HepG2 (cell line): ENCODE measurements around the gene CDK2AP2. TPM values are rescaled to one million over a fixed set of nuclear protein-coding genes. Genes with fewer than 3 reads are reported as not detected.

ENCODE experiments used
- ATAC-seq: fragments of 200-7000 bp; cut with Tn5 transposase; 3 replicates; pipeline ENCODE4 v1.9.1; 2020; ENCODE audit warnings: mild to moderate bottlenecking, moderate library complexity
- BruUV-seq: library from RNA; stranded (reverse); fragments of 400-500 nt; replicated peaks from 2 replicates; lab custom pipeline; 2021; lab: Mats Ljungman, UMichigan
- CTCF ChIA-PET: fragments of 300-600 bp; formaldehyde crosslinking; extraction: SDS; loops from one replicate; lab custom pipeline; 2021; ENCODE audit warnings: low total read pairs, inconsistent platforms, low intra/inter-chr PET ratio; lab: Yijun Ruan, JAX
- POLR2A ChIA-PET: fragments of 350-600 bp; sonication (Branson Sonifier 250); formaldehyde crosslinking; loops from one replicate; lab custom pipeline; 2020; ENCODE audit warnings: antibody characterized with exemption, inconsistent platforms; lab: Yijun Ruan, JAX
- DNase-seq: peaks from one replicate; pipeline ENCODE4 v3.0.0-alpha.2; 2015; ENCODE audit warnings: low spot score
- FAIRE-seq: peaks from 3 replicates; lab custom pipeline; 2011; peaks lifted over from hg19 to GRCh38; lab: Jason Lieb, UNC
- H2AFZ ChIP-seq: one replicate; pipeline ENCODE4 v1.6.1; 2011; ENCODE audit warnings: low read length, inconsistent platforms
- H3K27ac ChIP-seq: fragments of 300-600 bp; 3 replicates; pipeline ENCODE4 v1.8.0; 2011; ENCODE audit warnings: mixed run types, mild to moderate bottlenecking, mixed read lengths, low read length, inconsistent platforms; ENCODE audit not compliant: insufficient read depth; ENCODE audit errors: extremely low read length
- H3K27me3 ChIP-seq, 2 experiments: fragments of 200-600 bp in 1 of 2; 2 replicates in 1 of 2; 3 replicates in 1 of 2; pipeline versions ENCODE4 v1.6.0 to v1.8.0; 2011; ENCODE audit warnings: low read length in 2 of 2, mild to moderate bottlenecking in 2 of 2, moderate library complexity in 2 of 2, inconsistent platforms in 1 of 2; ENCODE audit not compliant: insufficient read depth in 2 of 2, control insufficient read depth in 1 of 2
- H3K36me3 ChIP-seq, 2 experiments: fragments of 200-600 bp in 1 of 2; replicated peaks in 1 of 2; 2 replicates in 1 of 2; 3 replicates in 1 of 2; pipeline versions ENCODE4 v1.5.1 to v1.8.0; 2011; ENCODE audit warnings: low read length in 2 of 2, inconsistent platforms in 1 of 2; ENCODE audit not compliant: insufficient read depth in 2 of 2, control insufficient read depth in 1 of 2
- H3K4me1 ChIP-seq: 2 replicates; pipeline ENCODE4 v1.5.1; 2012; ENCODE audit warnings: low read length, inconsistent platforms; ENCODE audit not compliant: insufficient read depth
- H3K4me2 ChIP-seq: 2 replicates; pipeline ENCODE4 v1.6.0; 2011; ENCODE audit warnings: low read depth, low read length, inconsistent platforms
- H3K4me3 ChIP-seq, 3 experiments: fragments of 200-600 bp in 1 of 3; sonication (generic), shearing (Covaris generic) in 1 of 3; replicated peaks in 1 of 3; 2 replicates each; pipeline ENCODE4 v1.5.1; 2011 to 2016; ENCODE audit warnings: low read length in 3 of 3, inconsistent platforms in 2 of 3, low read depth in 2 of 3, mild to moderate bottlenecking in 2 of 3, control low read depth in 1 of 3, mixed read lengths in 1 of 3; ENCODE audit not compliant: insufficient read depth in 1 of 3
- H3K79me2 ChIP-seq: one replicate; pipeline ENCODE4 v1.6.1; 2011; ENCODE audit warnings: low read length, inconsistent platforms; ENCODE audit not compliant: insufficient read depth
- H3K9ac ChIP-seq: 2 replicates; pipeline ENCODE4 v1.6.0; 2011; ENCODE audit warnings: mild to moderate bottlenecking, low read depth, low read length, inconsistent platforms; ENCODE audit not compliant: insufficient read depth
- H3K9me3 ChIP-seq: 2 replicates; pipeline ENCODE4 v1.5.1; 2012; ENCODE audit warnings: mild to moderate bottlenecking, low read length
- H4K20me1 ChIP-seq: 2 replicates; pipeline ENCODE4 v1.6.0; 2011; ENCODE audit warnings: inconsistent platforms, mild to moderate bottlenecking, low read length, moderate library complexity; ENCODE audit not compliant: insufficient read depth
- PTBP1 ChIP-seq: fragments of 200-400 bp; formaldehyde crosslinking; IDR thresholded peaks from 2 replicates; pipeline ENCODE4 v1.6.1; 2018; ENCODE audit warnings: low read length, low read depth; ENCODE audit not compliant: poor library complexity, severe bottlenecking
- SMARCE1 ChIP-seq: fragments of 450-650 bp; IDR thresholded peaks from 2 replicates; pipeline ENCODE4 v1.6.1; 2017; ENCODE audit warnings: borderline replicate concordance
- TCF7L2 ChIP-seq: IDR thresholded peaks from 2 replicates; pipeline ENCODE4 v1.6.1; 2011; ENCODE audit warnings: mild to moderate bottlenecking, low read depth, low read length, moderate library complexity
- ZNF770 ChIP-seq: sonication (generic); formaldehyde crosslinking; IDR thresholded peaks from 2 replicates; pipeline ENCODE4 v1.5.0; 2020; ENCODE audit warnings: mild to moderate bottlenecking, missing genetic modification reagents
- WGBS: methylation state at CpG from one replicate; pipeline ENCODE4 v1.1.6; 2017; ENCODE audit warnings: low lambda C conversion rate; 5-methylcytosine and 5-hydroxymethylcytosine counted together
- in situ Hi-C: cut with HindIII; loops from 2 replicates; pipeline ENCODE4 v1.10.0; 2017; ENCODE audit warnings: low pct_unique_long_range_greater_than_20kb; ENCODE audit not compliant: extremely low pct_ligation_motif_present
- intact Hi-C: fragments of 100-400 bp; cut with micrococcal nuclease; formaldehyde crosslinking; loops from one replicate; pipeline ENCODE4 v1.10.0; 2022; ENCODE audit not compliant: unreplicated experiment
- polyA plus RNA-seq, 8 experiments: library from polyadenylated mRNA; depleted of rRNA in 3 of 8; stranded (reverse) in 7 of 8; unstranded in 1 of 8; fragments of >200 nt; fragmentation: Illumina TruSeq in 4 of 8; extraction: Trizol in 4 of 8; gene quantifications; 2 replicates each; pipeline versions ENCODE4 v1.2.1 to v1.2.3, GENCODE V29; 2011 to 2016; ENCODE audit warnings: low read depth in 4 of 8, missing spikeins in 1 of 8, mixed read lengths in 1 of 8; ENCODE audit not compliant: insufficient read depth in 1 of 8
- total RNA-seq, 5 experiments: library from RNA; depleted of rRNA; stranded (reverse); fragments of >200 nt; fragmentation: Illumina TruSeq; extraction: Trizol; gene quantifications; 2 replicates each; pipeline ENCODE4 v1.2.3, GENCODE V29; 2016; ENCODE audit warnings: low read depth in 1 of 5

The CDK2AP2 gene
- total and polyA plus RNA-seq, 2 of the 13 experiments (the other 11 are each of a cell fraction or from before 2014, with no cell fraction given): 15.0 to 23.2 TPM

GRCh38 chr11:67497656-67498291 is 10.2 kb downstream of the CDK2AP2 start:
- no peaks in the 10 kb centered on the region for H3K79me2 ChIP-seq
- no peak overlapping the region for H3K4me3 ChIP-seq
- no peaks in the 10 kb centered on the region for H3K9me3 ChIP-seq
- FAIRE-seq (no peak), DNase-seq (no peak), ATAC-seq (no peak)
- no peak overlapping the region for H3K27ac ChIP-seq
- POLR2A ChIA-PET: no interaction called here
- CTCF ChIA-PET: no interaction called here
- WGBS: 94% methylated on average over 11 of the region's 21 CpGs
- intact Hi-C loops: no loop called here
- H3K4me1 ChIP-seq: no peaks in the 10 kb centered on the region
- no TSS peak for BruUV-seq
- H3K4me2 ChIP-seq: no peak overlapping the region
- no peaks in the 10 kb centered on the region for H3K27me3 ChIP-seq
- H4K20me1 ChIP-seq: no peaks in the 10 kb centered on the region
- in situ Hi-C loops: no loop called here
- peaks cover 0 to 1% of the 10 kb centered on the region in 2 experiments; a peak in 2 of 5 replicates for H3K36me3 ChIP-seq
- no peak overlapping the region for H2AFZ ChIP-seq
- no peak for TF ChIP-seq ZNF770 (CRISPR knock-in tag)
- no peak for TF ChIP-seq TCF7L2
- no peak overlapping the region for H3K9ac ChIP-seq

- H2AFZ ChIP-seq: no peak overlapping the region
- H3K36me3 ChIP-seq: peaks cover 1 to 3% of the 10 kb centered on the region in 2 experiments; a peak in 2 of 5 replicates
- no peak overlapping the region for H3K4me3 ChIP-seq
- no peaks in the 10 kb centered on the region for H4K20me1 ChIP-seq
- 98% methylated on average over 10 of the region's 12 CpGs for WGBS
- BruUV-seq: no TSS peak
- in situ Hi-C loops: no loop called here
- no peaks in the 10 kb centered on the region for H3K9me3 ChIP-seq
- H3K79me2 ChIP-seq: no peaks in the 10 kb centered on the region
- ATAC-seq: no peak
- H3K27ac ChIP-seq: no peak overlapping the region
- TF ChIP-seq PTBP1 (no peak), SMARCE1 (no peak)
- CTCF ChIA-PET: no interaction called here
- no peak overlapping the region for H3K4me2 ChIP-seq
- POLR2A ChIA-PET: no interaction called here
- H3K9ac ChIP-seq: no peak overlapping the region
- no peaks in the 10 kb centered on the region for H3K27me3 ChIP-seq
- intact Hi-C loops: no loop called here
- FAIRE-seq: no peak
- H3K4me1 ChIP-seq: no peaks in the 10 kb centered on the region
- DNase-seq: no peak
Observed at GRCh38 chr11:67496113-67496512, 11.8 kb downstream of the CDK2AP2 start.
